Measurements from ENCODE around the gene NSL1. TPM values are rescaled to one million over a fixed set of nuclear protein-coding genes. Genes with fewer than 3 reads are reported as not detected.

The NSL1 gene
- total RNA-seq, 1 donor, result 28.2 TPM

GRCh38 chr1:212698467-212699103 lies 93.0 kb downstream of the NSL1 start:
- Histone ChIP-seq H2AFZ (ENCODE audit: low read length) (peak overlapping the region; percentile 64), H3K36me3 (ENCODE audit: insufficient read depth, low read length) (no peaks in the 10 kb centered on the region), H3K4me2 (ENCODE audit: insufficient read depth, low read length) (peak overlapping the region; percentile 90), H3K9me3 (ENCODE audit: low read depth, low read length) (no peaks in the 10 kb centered on the region), H4K20me1 (ENCODE audit: insufficient read depth, low read length) (no peaks in the 10 kb centered on the region), H3K79me2 (ENCODE audit: insufficient read depth, low read length) (no peaks in the 10 kb centered on the region), H3K27me3 (ENCODE audit: insufficient read depth, low read length) (peaks cover 26% of the 10 kb centered on the region), H3K4me1 (ENCODE audit: insufficient read depth, low read length) (peaks cover 15% of the 10 kb centered on the region), H3K27ac (ENCODE audit: low read depth, low read length) (no peak overlapping the region), H3K4me3 (ENCODE audit: insufficient read depth, low read length) (peak overlapping the region; percentile 67)
- DNase-seq (ENCODE audit: insufficient read length, low spot score, missing footprints), result no peak
- TF ChIP-seq CTCF (IDR thresholded peaks at IDR 0.05; ENCODE audit: extremely low read depth, low read depth, low read length), result no peak

GRCh38 chr1:212696721-212697331 lies 94.8 kb downstream of the NSL1 start:
- H3K79me2 ChIP-seq (ENCODE audit: insufficient read depth, low read length), result no peaks in the 10 kb centered on the region
- H2AFZ ChIP-seq (ENCODE audit: low read length), result no peak overlapping the region
- TF ChIP-seq CTCF (IDR thresholded peaks at IDR 0.05; ENCODE audit: extremely low read depth, low read depth, low read length), result no peak
- H3K4me2 ChIP-seq (ENCODE audit: insufficient read depth, low read length), result no peak overlapping the region
- peaks cover 26% of the 10 kb centered on the region for H3K27me3 ChIP-seq (ENCODE audit: insufficient read depth, low read length)
- peaks cover 15% of the 10 kb centered on the region for H3K4me1 ChIP-seq (ENCODE audit: insufficient read depth, low read length)
- H3K9me3 ChIP-seq (ENCODE audit: low read depth, low read length), result no peaks in the 10 kb centered on the region
- no peaks in the 10 kb centered on the region for H3K36me3 ChIP-seq (ENCODE audit: insufficient read depth, low read length)
- no peaks in the 10 kb centered on the region for H4K20me1 ChIP-seq (ENCODE audit: insufficient read depth, low read length)
- H3K27ac ChIP-seq (ENCODE audit: low read depth, low read length), result no peak overlapping the region
- no peak for DNase-seq (ENCODE audit: insufficient read length, low spot score, missing footprints)
- H3K4me3 ChIP-seq (ENCODE audit: insufficient read depth, low read length), result no peak overlapping the region

DNA sequence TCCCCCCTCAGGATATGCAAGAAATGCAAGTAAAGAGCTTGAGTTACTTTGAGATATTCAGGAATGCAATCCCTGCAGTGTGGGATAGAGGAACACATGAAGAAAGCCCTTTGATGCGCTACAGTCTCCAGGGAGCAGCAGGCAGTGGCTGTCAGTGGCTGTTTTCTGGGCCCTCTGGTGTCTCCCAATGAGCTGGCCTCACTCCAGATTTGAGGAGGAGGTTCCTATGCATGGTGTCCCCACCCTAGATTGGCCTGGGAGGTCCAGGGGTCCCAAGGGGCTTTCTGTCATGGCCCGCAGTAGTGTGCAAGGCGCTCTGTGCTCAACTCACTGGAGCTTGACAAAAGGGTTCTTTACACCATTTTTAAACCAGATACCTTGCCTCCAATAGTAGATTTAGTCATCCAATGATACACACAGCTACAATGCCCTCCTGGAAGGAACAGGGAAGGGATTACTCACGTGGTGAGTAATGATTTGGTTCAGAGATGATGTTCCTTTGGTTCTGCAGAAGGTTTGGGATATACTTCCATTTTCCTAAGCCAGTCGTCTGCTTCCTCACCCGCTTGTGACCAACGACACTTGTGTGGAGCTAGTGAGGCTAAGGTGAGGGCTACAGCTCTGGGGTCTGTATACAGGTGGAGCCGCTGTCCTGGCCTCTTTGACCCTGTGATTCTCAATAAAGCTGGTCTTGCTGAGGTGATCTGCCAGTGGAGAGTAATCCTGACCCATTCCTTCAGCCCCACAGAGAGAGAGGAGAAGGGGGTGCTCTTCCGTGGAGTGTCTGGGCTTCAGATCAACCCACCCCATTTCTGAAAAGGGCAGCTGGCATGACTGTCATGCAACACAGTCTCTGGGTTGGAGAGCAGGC lies 98.6 kb downstream of the NSL1 start:
- no peaks in the 10 kb centered on the region for H3K79me2 ChIP-seq (ENCODE audit: insufficient read depth, low read length)
- H3K27me3 ChIP-seq (ENCODE audit: insufficient read depth, low read length), result peaks cover 13% of the 10 kb centered on the region
- no peaks in the 10 kb centered on the region for H3K36me3 ChIP-seq (ENCODE audit: insufficient read depth, low read length)
- peak; percentile 96 for DNase-seq (ENCODE audit: insufficient read length, low spot score, missing footprints)
- no peak overlapping the region for H3K27ac ChIP-seq (ENCODE audit: low read depth, low read length)
- no peak overlapping the region for H2AFZ ChIP-seq (ENCODE audit: low read length)
- no peaks in the 10 kb centered on the region for H3K4me1 ChIP-seq (ENCODE audit: insufficient read depth, low read length)
- no peaks in the 10 kb centered on the region for H4K20me1 ChIP-seq (ENCODE audit: insufficient read depth, low read length)
- H3K4me2 ChIP-seq (ENCODE audit: insufficient read depth, low read length), result no peak overlapping the region
- no peak overlapping the region for H3K4me3 ChIP-seq (ENCODE audit: insufficient read depth, low read length)
- no peak for TF ChIP-seq CTCF (IDR thresholded peaks at IDR 0.05; ENCODE audit: extremely low read depth, low read depth, low read length)
- no peaks in the 10 kb centered on the region for H3K9me3 ChIP-seq (ENCODE audit: low read depth, low read length)

Measured in osteoblast (primary cell).